Measurements from ENCODE around the gene PTPRD. TPM values are rescaled to one million over a fixed set of nuclear protein-coding genes. Genes with fewer than 3 reads are reported as not detected.

PTPRD gene
- total and polyA plus RNA-seq, 2 of the 4 experiments (the other 2 are of a cell fraction) = 0.07 to 0.18 TPM

DNA sequence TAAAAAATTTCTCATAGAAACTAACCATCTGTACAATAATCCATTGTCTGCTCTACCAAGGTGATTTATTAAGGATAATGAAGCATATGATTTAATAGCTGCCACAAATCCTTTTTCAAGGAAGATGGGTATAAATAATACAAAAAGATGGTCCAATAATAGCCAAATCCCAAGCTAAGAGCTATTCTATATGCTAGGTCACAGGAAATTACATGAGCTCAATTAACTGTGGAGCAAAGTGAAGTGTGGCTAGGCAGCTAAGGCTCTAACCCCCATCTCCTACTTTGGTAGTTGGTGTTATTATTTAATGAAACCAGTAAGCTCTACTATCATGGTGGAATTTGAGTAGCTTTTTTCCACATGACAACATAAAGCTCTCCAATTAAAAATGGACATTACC is 1768.3 kb downstream of the PTPRD start:
- dilution Hi-C loops (cut with HindIII; ENCODE audit: low sequenced_read_pairs, unreplicated experiment) = no loop called here
- no peak overlapping the region for H3K4me3 ChIP-seq (ENCODE audit: insufficient read depth, low read depth, low read length)
- H3K27me3 ChIP-seq (ENCODE audit: control insufficient read depth, insufficient read depth, low read length) = no peaks in the 10 kb centered on the region
- H3K18ac ChIP-seq (ENCODE audit: low read depth, low read length) = no peak overlapping the region
- no peak overlapping the region for H3K9ac ChIP-seq (ENCODE audit: low read depth, low read length)
- H3K14ac ChIP-seq (replicated peaks; ENCODE audit: low read depth, low read length) = no peak overlapping the region
- H4K91ac ChIP-seq (ENCODE audit: insufficient read depth, low read depth, low read length) = no peak overlapping the region
- intact Hi-C loops (cut with micrococcal nuclease) = no loop called here
- in situ Hi-C loops (cut with MboI; ENCODE audit: low sequenced_read_pairs) = no loop called here
- no peak for DNase-seq
- no peak overlapping the region for H2AFZ ChIP-seq (replicated peaks; ENCODE audit: low read length, poor library complexity)
- no peak overlapping the region for H3K27ac ChIP-seq (ENCODE audit: insufficient read depth, low read length)
- no peaks in the 10 kb centered on the region for H3K36me3 ChIP-seq (ENCODE audit: control insufficient read depth, insufficient read depth, low read length)
- H3K9me1 ChIP-seq (ENCODE audit: insufficient read depth, low read length) = no peaks in the 10 kb centered on the region
- no peak overlapping the region for H3K23ac ChIP-seq (ENCODE audit: low read depth, low read length)
- H3K4me1 ChIP-seq (ENCODE audit: control insufficient read depth, insufficient read depth, low read length) = no peaks in the 10 kb centered on the region
- POLR2A ChIA-PET (ENCODE audit: unreplicated experiment) = no interaction called here
- H3K56ac ChIP-seq (ENCODE audit: extremely low read depth, insufficient read depth, low read length) = no peak overlapping the region
- TF ChIP-seq CEBPB (IDR thresholded peaks at IDR 0.05; ENCODE audit: low read depth, low read length) (no peak), RFX5 (IDR thresholded peaks at IDR 0.05; ENCODE audit: low read depth, low read length) (no peak), FOS (IDR thresholded peaks at IDR 0.05; ENCODE audit: low read depth, low read length) (no peak), MAFK (IDR thresholded peaks at IDR 0.05; ENCODE audit: low read depth, low read length) (no peak), RCOR1 (IDR thresholded peaks at IDR 0.05; ENCODE audit: insufficient replicate concordance, low read length) (no peak), ELK1 (IDR thresholded peaks at IDR 0.05; ENCODE audit: borderline replicate concordance, low read depth, low read length) (no peak), MXI1 (IDR thresholded peaks at IDR 0.05; ENCODE audit: borderline replicate concordance, low read depth, low read length) (no peak), USF2 (IDR thresholded peaks at IDR 0.05; ENCODE audit: low read depth, low read length) (no peak), POLR2A (IDR thresholded peaks at IDR 0.05; ENCODE audit: low read depth, low read length) (no peak), SMC3 (IDR thresholded peaks at IDR 0.05; ENCODE audit: low read depth, low read length) (no peak), RAD21 (IDR thresholded peaks at IDR 0.05; ENCODE audit: low read length) (no peak), CHD1 (IDR thresholded peaks at IDR 0.05; ENCODE audit: low read depth, low read length) (no peak), BHLHE40 (IDR thresholded peaks at IDR 0.05; ENCODE audit: low read depth, low read length) (no peak), MAZ (IDR thresholded peaks at IDR 0.05; ENCODE audit: borderline replicate concordance, low read depth, low read length) (no peak), NFE2L2 (IDR thresholded peaks at IDR 0.05; ENCODE audit: low read depth, low read length) (no peak), CTCF (conservative IDR thresholded peaks at IDR 0.05; ENCODE audit: low read depth, low read length) (no peak)
- no peaks in the 10 kb centered on the region for H3K79me1 ChIP-seq (ENCODE audit: low read depth in 1 of 2, low read length in 2 of 2)
- H3K9me3 ChIP-seq (ENCODE audit: control insufficient read depth, insufficient read depth, low read length) = no peaks in the 10 kb centered on the region
- CTCF ChIA-PET = no interaction called here
- no peak overlapping the region for H4K8ac ChIP-seq (ENCODE audit: low read depth in 2 of 2, low read length in 2 of 2)
- BruUV-seq (replicated peaks) = no TSS peak
- H2AK5ac ChIP-seq (ENCODE audit: low read depth, low read length) = no peak overlapping the region
- no peak overlapping the region for H3K4ac ChIP-seq (ENCODE audit: low read depth, low read length)
- no peak overlapping the region for H2BK5ac ChIP-seq (ENCODE audit: low read depth, low read length, poor library complexity, severe bottlenecking)
- H3K4me2 ChIP-seq (ENCODE audit: low read depth, low read length) = no peak overlapping the region
- H2BK120ac ChIP-seq (ENCODE audit: low read depth, low read length) = no peak overlapping the region
- H2AK9ac ChIP-seq (replicated peaks; ENCODE audit: low read depth, low read length, poor library complexity) = no peak overlapping the region
- no peak overlapping the region for H2BK15ac ChIP-seq (ENCODE audit: low read depth, low read length)
- ATAC-seq (ENCODE audit: low read depth) = no peak
- no peak overlapping the region for H2BK20ac ChIP-seq (ENCODE audit: low read depth, low read length)
- H4K5ac ChIP-seq (ENCODE audit: low read depth, low read length) = no peak overlapping the region
- H4K20me1 ChIP-seq (ENCODE audit: insufficient read depth, low read length) = no peaks in the 10 kb centered on the region
